Right kidney (tissue), 1 donor: ENCODE data around the gene ASIC2.

ENCODE experiments used
- DNase-seq: peaks from one replicate; pipeline ENCODE4 v3.0.0-alpha.2; 2016

Gene ASIC2

DNA sequence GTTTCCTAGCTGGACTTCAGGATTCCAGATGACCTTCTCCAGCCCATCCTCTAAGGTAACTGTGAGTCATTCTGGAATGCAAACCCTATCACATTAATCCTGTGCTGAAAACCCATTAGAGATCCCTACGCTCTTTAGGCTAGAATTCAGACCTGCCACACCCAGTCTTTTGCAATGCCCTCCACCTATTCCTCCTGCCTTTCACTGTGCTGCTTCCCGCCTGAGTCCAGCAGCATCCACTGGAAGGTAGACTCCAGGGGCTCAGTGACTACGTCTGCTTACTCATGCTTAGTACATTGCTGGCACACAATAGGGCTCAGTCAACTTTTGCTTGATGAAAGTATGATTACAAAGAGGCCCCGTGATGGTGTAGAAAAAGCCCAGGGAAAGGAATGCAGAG is 180.3 kb downstream of the ASIC2 start:
- no peak for DNase-seq

DNA sequence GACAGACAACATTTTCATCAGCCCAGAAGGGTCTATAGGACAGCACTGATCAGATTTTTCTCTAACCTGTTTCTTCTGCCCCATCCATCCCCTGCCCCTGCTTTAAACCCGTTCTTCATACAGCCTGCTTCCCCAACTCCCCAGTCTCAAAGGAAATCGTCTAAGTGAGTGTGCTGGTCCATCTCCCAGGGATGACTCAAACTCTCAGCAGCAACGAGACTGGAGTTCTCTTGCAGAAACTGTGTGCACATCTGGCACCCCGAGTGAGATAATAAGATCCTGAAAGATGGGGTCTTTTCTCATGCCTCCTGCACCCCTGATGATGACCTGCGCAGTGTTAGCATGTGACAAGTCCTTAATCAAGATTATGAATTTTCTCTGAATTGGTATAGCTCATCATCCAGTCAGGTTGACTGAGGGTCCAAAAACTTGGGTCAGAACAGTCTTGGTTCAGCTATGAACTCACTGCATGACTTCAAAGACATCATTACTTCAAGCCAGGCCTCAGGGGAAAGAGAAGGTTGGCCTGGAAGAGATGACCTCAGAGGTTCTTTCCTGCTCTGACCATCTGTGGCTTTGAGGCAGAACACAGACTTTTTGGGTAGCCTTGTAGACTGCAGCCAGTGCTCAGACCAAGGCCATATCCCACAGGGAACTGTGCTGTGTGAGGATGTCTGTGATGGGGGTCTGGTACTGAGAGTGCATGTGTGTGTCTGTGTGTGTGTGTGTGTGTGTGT is 183.6 kb downstream of the ASIC2 start:
- no peak for DNase-seq

DNA sequence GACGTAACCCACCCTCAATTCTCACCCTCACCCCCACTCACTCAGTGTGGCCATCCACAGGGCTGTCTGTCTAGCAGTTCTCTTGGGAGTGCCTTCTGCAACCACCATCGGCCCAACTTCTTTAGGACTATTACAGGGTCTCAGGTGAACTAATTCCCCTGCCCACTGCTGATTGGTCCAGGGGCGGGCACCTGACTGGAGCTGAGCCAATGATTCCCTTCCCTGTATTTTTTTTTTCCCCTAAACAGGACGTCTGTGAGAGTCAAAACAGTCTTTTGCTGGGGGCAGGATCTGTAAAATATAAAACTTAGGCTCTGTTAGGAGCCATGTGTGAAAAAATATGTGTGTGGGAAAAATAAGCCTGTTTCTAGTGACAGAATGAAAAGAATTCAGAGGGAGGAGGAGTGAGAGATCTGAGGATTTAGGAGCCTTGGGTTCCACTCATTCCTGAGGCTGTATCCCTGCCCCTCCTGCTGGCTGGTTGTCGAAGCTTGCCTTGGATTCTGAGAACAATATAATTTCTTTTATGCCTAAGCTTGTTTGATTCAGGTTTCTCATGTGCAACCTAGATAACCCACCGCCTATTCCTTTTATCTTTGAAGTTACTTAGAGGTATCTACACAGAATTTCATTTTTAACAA is 186.4 kb downstream of the ASIC2 start:
- DNase-seq = no peak

DNA sequence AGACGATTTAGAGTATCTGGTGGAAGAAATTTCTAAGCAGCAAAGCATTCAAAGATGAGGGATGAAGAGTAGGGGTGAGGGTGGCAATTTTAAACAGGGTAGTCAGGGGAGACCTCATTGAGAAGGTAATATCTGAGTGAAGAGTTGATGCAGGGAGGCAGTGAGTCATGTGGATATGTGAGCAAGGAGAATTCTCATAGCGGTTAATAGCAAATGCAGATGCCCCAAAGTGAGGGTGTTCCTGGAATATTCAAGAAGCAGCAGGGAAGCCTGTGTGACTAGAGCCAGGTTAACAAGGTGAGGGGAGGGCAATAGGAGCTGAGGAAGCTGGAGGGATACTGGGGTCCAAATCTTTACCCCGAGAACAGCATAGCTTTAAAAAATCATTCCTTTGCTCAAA is 187.2 kb downstream of the ASIC2 start:
- no peak for DNase-seq

DNA sequence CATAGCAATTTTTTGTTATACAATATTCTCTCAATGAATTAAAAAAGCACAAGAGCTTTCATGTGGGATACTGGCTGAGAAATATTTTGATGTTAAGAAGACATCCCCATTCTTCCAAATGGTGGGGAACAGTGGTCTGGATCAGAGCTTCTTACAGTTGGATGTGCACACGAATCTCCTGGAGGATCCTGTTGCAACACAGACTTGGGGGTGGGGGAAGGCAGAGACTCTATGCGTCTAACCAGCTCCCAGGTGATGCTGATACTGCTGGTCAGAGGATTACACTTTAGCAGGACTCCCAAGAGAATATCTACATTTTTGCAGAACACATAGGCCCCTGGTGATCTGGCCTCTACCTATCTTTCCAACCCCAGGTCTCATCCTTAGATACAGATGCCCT is 193.2 kb downstream of the ASIC2 start:
- DNase-seq = no peak

DNA sequence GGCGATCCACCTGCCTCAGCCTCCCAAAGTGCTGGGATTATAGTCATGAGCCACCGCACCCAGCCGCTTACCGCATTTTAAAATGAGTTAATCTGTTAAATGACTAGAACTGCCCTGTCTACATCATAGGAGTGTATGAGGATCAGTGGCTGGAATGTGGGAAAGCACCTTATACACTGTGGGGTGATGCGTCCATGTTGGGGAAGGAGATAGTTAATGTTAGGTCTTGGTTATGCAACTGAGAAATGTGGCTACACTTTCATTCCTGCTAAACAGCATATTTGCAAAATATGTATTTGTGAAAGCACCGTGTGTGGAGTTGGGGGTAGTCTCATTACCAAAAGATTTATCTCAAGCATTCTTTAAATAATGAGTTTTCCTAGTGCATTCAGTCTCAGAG is 193.8 kb downstream of the ASIC2 start:
- no peak for DNase-seq

DNA sequence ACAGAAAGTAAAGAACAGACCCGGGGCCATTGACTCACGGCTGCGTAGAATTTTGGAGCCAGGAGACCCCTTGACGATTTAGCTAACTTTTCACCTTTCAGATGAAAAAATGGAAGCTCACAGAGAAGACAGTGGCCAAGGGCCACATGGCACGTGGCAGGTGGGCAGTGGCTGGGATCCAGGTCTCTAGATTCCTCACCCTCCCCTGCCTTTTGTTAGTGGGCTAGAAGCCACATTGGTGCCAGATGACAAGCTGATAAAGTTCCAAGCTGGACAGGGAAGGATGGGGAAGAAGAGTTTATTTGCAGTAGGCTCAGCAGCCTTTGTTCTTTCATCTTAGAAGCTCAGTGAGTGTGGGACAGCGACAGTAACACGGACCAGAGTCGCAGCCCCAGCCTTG is 195.7 kb downstream of the ASIC2 start:
- no peak for DNase-seq

DNA sequence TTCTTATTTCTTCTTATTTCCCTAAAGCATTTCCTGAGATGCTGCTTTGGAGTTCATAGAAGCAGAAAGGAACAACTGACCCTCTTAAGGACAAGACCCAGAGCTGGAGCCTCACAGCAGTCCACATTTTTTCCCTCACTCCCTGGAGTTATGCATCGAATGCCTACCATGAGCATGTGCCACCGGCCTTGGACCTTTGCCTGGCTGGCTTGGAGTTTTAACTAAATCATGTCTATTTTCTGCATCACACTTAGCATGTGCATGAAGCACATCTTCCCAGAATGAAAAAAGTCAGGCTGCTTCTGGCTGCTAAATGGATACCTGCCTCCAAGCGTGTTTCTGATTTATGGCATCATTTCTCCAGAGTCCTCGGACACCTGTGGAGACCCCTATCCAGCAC is 196.9 kb downstream of the ASIC2 start:
- no peak for DNase-seq

DNA sequence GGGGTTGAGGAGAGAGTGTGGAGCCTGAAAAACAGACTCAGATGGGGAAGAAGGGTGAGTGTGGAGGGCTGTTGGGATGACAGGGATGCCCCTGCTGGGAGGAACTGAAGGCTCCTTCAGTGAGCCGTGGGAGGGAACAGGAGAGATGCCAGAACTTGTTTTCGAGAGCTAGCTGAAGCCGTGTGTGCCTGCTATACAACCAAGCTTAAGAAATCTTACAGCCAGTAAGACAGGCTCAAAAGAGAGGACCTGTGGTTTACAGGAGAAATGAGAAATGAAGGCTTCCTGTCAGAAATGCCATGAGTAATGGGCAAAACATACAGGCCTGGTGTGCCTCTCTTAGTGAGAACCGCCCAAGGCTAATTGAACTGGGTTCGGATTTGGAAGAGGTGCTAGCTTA is 201.8 kb downstream of the ASIC2 start:
- no peak for DNase-seq

DNA sequence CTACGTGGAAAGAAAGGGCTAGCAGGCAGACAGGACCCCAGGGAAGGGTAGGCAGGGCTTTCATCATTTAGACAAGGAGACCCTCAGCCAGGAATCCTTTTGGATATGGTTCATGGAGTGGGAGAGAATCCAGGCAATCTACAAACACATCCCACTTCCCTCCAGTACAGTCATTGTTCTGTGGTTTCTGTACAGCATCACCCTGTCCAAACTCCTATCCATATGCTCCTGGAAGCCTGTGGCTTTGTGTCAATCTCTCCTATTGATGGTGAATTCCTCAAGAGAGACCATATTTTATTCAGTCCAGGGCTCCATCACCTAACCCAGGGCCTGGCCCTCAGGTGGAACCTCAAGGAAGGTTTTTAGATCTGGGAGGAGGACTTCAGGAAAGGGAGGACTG is 202.3 kb downstream of the ASIC2 start:
- DNase-seq = no peak

DNA sequence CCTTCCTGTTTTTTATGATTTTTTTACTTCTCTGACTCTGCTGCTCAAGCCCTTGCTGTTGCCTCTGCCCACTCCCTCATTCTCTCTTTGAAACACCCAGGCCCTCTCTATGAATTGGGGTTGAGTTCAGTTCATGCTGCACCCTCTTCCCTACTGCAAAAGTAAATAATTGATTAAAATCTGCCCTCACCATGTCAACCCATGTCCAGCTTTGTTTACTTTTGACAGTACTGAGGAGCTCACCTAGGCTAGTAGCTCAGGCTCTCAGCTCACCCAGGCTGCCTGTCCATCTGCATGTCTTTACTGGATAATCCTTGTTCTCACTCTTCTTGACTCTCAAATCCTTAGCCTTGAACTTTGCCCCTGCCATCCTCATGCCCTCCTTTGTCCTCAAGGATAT is 206.2 kb downstream of the ASIC2 start:
- DNase-seq = no peak

DNA sequence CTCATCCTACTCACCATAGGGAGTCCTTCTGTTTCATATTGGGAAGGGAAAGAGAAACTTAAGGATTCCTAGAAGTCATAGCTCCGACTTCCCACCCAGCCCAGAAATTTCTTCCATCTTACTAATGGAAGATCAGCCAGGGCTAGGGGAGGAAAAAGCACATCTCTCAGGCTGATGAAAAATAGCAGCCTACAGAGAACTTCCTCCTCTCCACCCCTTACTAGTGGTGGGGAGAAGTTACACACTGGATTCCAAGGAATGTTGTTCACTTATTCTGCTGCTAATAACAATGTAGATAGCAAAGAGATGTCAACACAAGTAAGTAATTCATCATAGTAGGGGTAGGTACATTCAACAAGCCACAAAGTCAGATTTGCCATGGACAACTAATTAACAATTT is 207.1 kb downstream of the ASIC2 start:
- no peak for DNase-seq

DNA sequence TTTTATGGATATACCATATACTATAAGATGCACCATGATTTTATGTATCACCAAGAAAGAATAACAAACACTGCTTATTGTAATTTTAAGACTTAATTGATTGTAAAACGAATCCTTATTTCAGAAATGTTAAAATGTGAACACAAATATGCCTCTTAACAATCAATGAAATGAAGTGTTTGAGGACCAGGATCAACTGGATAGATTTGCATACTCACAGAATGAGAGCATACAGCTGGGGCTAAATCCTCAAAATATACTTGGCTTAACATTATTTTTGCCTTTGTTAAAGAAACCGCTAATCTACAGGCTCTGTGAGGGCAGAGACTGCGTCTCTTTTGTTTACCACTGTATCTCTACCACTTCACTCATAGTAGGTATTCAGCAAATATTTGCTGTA is 207.8 kb downstream of the ASIC2 start:
- DNase-seq = no peak

DNA sequence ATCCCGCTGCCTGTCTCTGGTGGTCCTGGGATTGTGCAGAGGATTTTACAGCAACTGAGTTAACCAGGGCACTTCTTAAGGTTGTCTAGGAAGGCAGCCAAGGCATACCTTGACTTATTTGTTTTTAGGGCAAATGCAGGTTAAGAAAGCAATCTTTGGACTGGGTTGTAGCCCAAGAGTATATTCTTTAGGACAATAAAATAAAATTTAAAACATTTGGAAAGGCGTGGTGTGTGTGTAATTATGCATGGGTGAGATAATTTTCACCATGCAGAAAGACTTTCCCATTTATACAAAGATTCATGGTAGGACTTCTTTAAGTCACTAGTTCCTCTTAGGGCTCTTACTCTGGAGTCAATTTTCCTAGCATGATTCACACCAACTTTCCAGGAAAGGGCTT is 208.3 kb downstream of the ASIC2 start:
- DNase-seq = no peak

DNA sequence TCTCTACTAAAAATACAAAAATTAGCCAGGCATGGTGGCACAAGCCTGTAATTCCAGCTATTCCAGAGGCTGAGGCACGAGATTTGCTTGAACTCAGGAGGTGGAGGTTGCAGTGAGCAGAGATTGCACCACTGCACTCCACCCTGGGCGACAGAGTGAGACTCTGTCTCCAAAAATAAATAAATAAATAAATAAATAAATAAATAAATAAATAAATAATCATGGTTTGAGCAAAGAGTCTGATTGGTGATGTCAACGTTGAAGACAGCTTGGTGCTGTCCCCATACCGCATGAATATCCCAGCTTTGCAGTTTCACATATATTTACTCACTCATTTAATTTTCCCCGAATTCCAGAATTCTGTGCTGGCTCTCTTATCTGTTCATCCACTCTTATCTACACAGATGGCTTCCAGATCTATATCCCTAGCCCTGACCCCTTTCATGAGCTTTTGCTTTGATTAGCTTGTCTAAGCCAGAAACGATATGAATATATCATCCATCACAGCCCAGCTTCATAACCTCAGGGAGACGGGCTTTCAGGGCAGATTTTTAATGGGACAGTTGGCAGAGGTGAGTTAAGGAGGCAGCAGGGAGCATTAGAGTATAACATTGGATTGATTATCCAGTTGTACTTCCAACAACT is 210.4 kb downstream of the ASIC2 start:
- no peak for DNase-seq

DNA sequence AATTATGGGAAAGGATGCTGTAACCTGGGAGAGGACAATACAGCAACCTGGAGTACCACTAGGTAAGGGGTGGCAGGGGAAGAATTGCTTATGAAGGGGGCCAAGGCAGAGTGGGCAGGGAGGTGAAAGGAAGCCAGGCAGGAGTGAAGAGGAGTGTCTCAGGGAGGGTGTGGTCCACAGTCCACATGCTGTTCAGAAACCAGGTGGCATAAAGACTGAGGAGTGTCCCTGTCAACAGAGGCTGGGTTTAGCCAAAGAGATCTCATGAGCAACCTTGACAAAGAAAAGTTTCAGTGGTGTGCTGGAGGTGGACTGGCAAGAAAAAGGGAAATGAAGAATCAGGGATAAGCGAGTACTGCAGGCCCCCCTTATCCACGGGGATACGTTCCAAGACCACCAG is 213.0 kb downstream of the ASIC2 start:
- DNase-seq = no peak

DNA sequence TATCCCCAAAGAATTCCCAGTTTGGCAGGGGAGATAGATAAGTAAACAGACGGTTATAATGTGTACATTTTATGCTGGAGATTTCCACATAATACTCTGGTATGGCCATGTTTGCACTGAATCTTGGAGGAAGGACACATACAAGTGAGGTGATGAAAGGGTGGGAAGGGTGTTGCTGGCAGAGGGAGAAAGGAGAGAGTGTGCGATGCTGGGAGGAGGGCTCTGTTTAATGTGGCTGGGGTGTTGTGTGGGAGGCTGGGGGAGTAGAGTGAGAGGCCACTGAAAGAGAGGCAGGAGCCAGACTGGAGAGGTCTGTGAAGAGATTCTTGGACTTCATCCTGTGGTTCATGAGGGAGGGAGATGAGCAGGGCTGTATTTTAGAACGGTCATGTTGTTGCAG is 213.9 kb downstream of the ASIC2 start:
- DNase-seq = no peak

DNA sequence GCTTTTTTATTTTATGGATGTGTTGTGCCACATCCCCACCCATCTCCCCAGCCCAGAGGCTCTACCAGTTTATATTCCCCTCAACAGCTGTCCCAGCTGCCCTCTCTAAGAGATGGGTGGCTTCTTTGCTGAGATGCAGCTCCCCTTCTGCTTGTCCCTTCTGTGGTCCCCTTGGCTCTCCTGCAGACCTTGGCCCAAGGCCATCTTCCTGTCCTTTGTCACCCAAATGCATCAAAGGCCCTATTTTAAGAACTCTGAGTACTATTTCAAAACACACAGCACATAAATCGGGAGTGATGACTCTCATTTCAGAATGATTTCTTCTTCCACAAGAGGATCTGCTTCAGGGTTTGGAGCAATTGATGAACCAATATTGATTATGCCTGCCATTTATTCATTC is 216.1 kb downstream of the ASIC2 start:
- no peak for DNase-seq

DNA sequence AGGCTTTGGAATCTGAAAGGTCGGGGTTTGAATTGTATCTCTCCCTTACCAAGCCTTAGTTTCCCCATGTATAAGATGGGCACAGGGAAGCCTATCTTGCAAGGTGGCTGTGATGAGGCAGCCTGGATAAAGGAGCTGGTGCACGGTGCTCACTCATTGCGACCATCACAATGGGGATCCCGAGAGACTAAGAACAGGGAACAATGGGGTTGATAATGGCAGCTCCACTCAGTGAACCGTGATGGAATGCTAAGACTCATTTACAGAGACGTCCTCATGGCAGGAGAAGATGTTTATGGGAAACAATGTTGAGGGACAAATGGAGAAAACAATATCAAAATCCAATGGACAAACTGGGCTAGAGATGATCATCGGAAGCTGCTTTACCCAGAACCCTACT is 219.7 kb downstream of the ASIC2 start:
- no peak for DNase-seq

DNA sequence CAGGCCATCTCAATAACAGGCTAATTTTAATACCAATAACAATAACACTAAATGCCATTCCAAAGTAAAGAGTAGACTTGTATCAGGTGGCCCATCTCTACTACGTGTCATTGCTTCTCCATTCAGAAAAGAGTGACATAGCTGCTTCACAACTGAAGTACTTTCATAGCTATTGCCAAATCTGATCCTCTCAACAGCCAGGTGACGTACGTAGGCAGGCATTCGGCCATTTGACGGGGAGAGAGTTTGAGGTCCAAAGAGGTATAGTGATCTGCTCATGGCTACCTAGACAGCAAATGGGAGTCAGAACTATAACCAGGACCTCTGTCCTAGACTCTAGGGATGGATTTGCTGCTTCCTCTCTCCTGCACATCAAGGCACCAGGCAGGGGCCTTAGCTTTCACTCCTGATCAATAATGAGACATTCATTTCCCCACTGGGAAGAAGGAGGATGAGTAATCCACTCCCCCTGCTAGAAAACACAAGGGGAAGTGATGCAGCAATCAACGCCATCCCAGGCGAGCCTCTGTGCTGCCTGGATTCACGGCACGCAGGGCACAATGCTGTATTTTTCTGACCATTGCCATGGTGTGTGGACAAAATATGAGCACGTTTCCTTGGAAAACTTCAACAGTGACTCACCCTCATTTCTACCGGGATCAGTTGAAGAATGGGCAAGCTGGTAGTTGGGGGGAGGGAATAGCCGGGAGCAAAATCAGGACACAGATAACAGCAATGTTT is 220.5 kb downstream of the ASIC2 start:
- DNase-seq = no peak

DNA sequence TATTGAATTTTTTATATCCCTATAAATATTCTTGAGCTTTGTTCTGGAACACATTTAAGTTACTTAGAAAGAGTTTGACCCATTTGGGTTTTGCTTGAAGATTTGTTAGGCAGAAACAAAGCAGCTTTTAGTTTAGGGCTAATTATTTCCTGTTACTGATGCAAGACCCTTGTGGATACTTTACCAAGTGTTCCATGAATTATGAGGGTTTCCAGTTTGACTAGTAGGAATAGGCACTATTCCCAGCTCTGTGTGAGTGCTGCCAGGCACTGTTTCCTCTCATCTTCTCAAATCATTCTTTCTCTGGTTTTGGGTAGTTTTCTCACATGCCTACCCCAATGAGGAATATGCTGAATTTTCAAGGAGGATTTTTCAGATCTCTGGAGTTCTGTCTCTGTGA is 221.4 kb downstream of the ASIC2 start:
- DNase-seq = no peak

DNA sequence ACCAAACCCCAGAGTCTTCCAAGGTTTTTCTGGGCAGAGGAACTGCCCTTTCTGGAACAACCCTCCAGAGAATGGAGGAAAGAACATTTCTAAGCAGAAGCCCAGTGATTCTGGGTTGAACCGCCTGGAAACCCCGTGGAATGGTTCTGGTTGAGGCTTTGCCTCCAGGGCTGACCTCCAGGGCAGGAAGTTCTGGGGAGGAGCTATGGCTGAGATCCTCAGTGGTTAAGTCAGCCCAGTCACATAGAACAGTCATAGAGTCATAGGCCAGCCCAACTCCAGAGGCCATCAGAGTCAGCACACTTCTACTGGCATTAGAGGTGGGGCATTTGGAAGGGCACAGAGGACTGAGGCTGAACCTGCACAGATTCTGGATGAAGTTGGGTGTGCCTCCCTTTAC is 235.5 kb downstream of the ASIC2 start:
- no peak for DNase-seq

DNA sequence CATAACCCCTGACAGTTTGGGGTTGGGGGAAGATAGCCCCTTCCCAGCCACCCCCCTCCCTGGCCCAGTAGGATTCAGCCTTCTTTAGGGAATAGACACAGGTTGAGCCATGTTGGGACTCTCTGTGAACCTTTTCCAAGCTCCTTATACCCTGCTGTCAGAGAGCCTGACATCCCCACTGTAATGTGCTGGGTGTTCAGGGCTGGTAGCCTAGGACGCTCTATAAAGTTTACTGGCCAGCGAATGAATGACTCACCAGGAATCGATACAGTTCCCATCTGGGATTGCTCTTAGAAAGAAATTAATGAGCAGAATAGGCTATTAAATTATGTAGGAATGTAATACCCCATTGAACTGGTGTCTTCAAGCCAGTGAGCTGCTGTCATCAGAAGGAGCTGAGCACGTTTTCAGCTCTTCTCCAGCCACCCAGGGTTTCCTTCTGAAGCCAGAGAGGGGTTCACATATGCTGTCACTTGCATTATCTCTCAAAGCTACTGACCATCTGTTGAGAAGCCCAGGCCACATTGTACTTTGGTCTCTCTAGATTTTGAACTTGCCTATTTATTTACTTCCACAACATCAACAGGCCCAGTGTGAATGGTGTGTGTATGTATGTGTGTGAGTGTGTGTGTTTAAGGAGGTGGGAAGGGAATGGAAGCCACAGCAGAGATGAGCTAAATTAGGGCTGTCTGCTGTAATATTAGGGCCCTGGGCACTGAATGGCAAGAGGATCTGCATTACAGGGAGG is 236.5 kb downstream of the ASIC2 start:
- DNase-seq = no peak
